Right hindlimb (tissue), 1 donor: ENCODE data around the gene MAP2K2.

Experiments used
- DNase-seq: peaks from one replicate; pipeline ENCODE4 v3.0.0-alpha.2; 2018

Gene MAP2K2

GRCh38 chr19:4058693-4059452 is 65.0 kb downstream of the MAP2K2 start:
- DNase-seq = no peak

- DNase-seq = peak; percentile 50
Observed at GRCh38 chr19:4057931-4058692, 65.8 kb downstream of the MAP2K2 start.

GRCh38 chr19:4055209-4055552 is 68.7 kb downstream of the MAP2K2 start:
- DNase-seq = no peak

GRCh38 chr19:4054441-4055208 is 69.3 kb downstream of the MAP2K2 start:
- DNase-seq = no peak

GRCh38 chr19:4053423-4054324 is 70.2 kb downstream of the MAP2K2 start:
- DNase-seq = no peak

- DNase-seq = no peak
Observed at GRCh38 chr19:4052993-4053422, 70.9 kb downstream of the MAP2K2 start.

- peak; percentile 30 for DNase-seq
Observed at GRCh38 chr19:4052114-4052992, 71.6 kb downstream of the MAP2K2 start.

- no peak for DNase-seq
Observed at GRCh38 chr19:4051175-4052101, 72.5 kb downstream of the MAP2K2 start.

- DNase-seq = no peak
Observed at GRCh38 chr19:4049432-4049831, 74.5 kb downstream of the MAP2K2 start.

- no peak for DNase-seq
Observed at GRCh38 chr19:4046946-4047683, 76.8 kb downstream of the MAP2K2 start.

- DNase-seq = no peak
Observed at GRCh38 chr19:4046362-4046691, 77.6 kb downstream of the MAP2K2 start.

GRCh38 chr19:4045597-4046361 is 78.1 kb downstream of the MAP2K2 start:
- DNase-seq = no peak

GRCh38 chr19:4044990-4045465 is 78.9 kb downstream of the MAP2K2 start:
- DNase-seq = no peak

- no peak for DNase-seq
Observed at GRCh38 chr19:4043966-4044715, 79.8 kb downstream of the MAP2K2 start.

- no peak for DNase-seq
Observed at GRCh38 chr19:4043401-4043800, 80.5 kb downstream of the MAP2K2 start.

GRCh38 chr19:4042731-4043082 is 81.2 kb downstream of the MAP2K2 start:
- no peak for DNase-seq

- DNase-seq = no peak
Observed at GRCh38 chr19:4042064-4042730, 81.7 kb downstream of the MAP2K2 start.
